Measurements from ENCODE around the gene ESAM. TPM values are rescaled to one million over a fixed set of nuclear protein-coding genes. Genes with fewer than 3 reads are reported as not detected.

ESAM gene
- total RNA-seq, 1 donor from 2014 or later = 164 TPM

GRCh38 chr11:124768914-124769313 lies 6.8 kb upstream of the ESAM start:
- intact Hi-C loops (cut with DNase I) = no loop called here
- TF ChIP-seq, protein P1, sequence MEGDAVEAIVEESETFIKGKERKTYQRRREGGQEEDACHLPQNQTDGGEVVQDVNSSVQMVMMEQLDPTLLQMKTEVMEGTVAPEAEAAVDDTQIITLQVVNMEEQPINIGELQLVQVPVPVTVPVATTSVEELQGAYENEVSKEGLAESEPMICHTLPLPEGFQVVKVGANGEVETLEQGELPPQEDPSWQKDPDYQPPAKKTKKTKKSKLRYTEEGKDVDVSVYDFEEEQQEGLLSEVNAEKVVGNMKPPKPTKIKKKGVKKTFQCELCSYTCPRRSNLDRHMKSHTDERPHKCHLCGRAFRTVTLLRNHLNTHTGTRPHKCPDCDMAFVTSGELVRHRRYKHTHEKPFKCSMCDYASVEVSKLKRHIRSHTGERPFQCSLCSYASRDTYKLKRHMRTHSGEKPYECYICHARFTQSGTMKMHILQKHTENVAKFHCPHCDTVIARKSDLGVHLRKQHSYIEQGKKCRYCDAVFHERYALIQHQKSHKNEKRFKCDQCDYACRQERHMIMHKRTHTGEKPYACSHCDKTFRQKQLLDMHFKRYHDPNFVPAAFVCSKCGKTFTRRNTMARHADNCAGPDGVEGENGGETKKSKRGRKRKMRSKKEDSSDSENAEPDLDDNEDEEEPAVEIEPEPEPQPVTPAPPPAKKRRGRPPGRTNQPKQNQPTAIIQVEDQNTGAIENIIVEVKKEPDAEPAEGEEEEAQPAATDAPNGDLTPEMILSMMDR (IDR thresholded peaks at IDR 0.05) = no peak
- peaks cover 6% of the 10 kb centered on the region for H3K4me1 ChIP-seq
- DNase-seq (no peak), ATAC-seq (peak; percentile 81)
- H3K9me3 ChIP-seq = no peaks in the 10 kb centered on the region
- H3K36me3 ChIP-seq = peaks cover 32% of the 10 kb centered on the region
- H3K27ac ChIP-seq = no peak overlapping the region
- no peak overlapping the region for H3K4me3 ChIP-seq
- H3K27me3 ChIP-seq = no peaks in the 10 kb centered on the region

GRCh38 chr11:124766156-124766555 lies 4.1 kb upstream of the ESAM start:
- DNase-seq (no peak), ATAC-seq (no peak)
- Histone ChIP-seq H3K36me3 (peaks cover 17% of the 10 kb centered on the region), H3K9me3 (no peaks in the 10 kb centered on the region), H3K4me3 (no peak overlapping the region), H3K27me3 (no peaks in the 10 kb centered on the region), H3K4me1 (peaks cover 12% of the 10 kb centered on the region), H3K27ac (peak overlapping the region; percentile 32)
- TF ChIP-seq, protein P1 (IDR thresholded peaks at IDR 0.05) = no peak
- intact Hi-C loops (cut with DNase I) = no loop called here

GRCh38 chr11:124763156-124763947 lies 1.3 kb upstream of the ESAM start:
- peak overlapping the region; percentile 73 for H3K4me3 ChIP-seq
- intact Hi-C loops (cut with DNase I) = no loop called here
- peaks cover 21% of the 10 kb centered on the region for H3K27me3 ChIP-seq
- peak; percentile 95 for DNase-seq
- peak; percentile 46 for ATAC-seq
- H3K27ac ChIP-seq = peak overlapping the region; percentile 75
- TF ChIP-seq, protein P1 (IDR thresholded peaks at IDR 0.05) = peak; percentile 78
- H3K4me1 ChIP-seq = peaks cover 22% of the 10 kb centered on the region
- no peaks in the 10 kb centered on the region for H3K9me3 ChIP-seq
- peaks cover 11% of the 10 kb centered on the region for H3K36me3 ChIP-seq

GRCh38 chr11:124762624-124763155 lies 600 bp upstream of the ESAM start:
- peak overlapping the region; percentile 75 for H3K27ac ChIP-seq
- TF ChIP-seq, protein P1 (IDR thresholded peaks at IDR 0.05) = no peak
- peak overlapping the region; percentile 73 for H3K4me3 ChIP-seq
- peaks cover 8% of the 10 kb centered on the region for H3K36me3 ChIP-seq
- ATAC-seq = peak; percentile 6
- H3K4me1 ChIP-seq = peaks cover 29% of the 10 kb centered on the region
- intact Hi-C loops (cut with DNase I) = no loop called here
- H3K27me3 ChIP-seq = peaks cover 22% of the 10 kb centered on the region
- H3K9me3 ChIP-seq = no peaks in the 10 kb centered on the region
- peak; percentile 77 for DNase-seq

DNA sequence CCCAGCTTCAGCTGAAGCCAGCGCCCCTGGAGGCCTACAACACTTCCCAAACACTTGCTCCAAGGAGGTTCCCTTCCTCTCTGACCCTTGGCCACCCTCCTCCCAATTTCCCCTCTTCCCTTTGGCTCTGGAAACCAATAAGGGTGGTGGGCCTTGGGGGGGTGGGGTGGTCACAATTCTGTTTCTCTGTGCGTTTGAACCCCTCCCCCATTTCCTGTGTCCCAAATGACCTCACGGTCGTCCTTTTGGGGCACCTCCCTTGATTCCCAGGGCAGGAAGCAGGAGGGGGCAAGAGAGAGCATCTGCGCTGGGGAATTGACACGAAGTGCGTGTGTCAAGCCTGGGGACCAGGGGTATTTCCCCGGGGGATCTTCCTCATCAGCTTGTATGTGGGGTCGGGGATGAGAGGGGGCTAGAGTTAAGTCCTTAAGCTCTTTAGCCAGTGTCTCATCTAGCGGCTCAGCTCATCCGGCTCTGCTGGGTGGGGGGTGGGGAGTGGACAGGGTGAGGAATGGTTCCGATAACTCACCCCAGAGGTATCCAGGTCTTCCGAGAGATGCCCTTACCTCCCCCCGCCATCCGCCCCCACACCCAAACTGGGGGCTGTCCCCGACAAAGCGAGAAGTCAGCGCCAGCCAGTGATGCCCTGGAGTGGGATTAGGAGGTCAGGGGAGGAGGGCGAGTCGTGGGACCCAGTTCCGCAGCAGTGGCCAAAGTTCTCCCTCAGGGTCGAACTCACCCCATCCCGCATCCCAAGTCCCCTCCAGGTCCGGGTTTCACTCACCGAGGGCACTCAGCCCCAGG lies 587 bp downstream of the ESAM start:
- Histone ChIP-seq H3K27ac (peak overlapping the region; percentile 89), H3K36me3 (peaks cover 8% of the 10 kb centered on the region), H3K4me1 (peaks cover 38% of the 10 kb centered on the region), H3K9me3 (no peaks in the 10 kb centered on the region), H3K4me3 (peak overlapping the region; percentile 73), H3K27me3 (peaks cover 22% of the 10 kb centered on the region)
- TF ChIP-seq, protein P1 (IDR thresholded peaks at IDR 0.05) = no peak
- ATAC-seq (no peak), DNase-seq (peak; percentile 66)
- intact Hi-C loops (cut with DNase I) = no loop called here
